Head of caudate nucleus (tissue), 42 donors: ENCODE measurements around the gene DNM2.
A peak's percentile ranks its signal among the peaks of the same experiment; 100 is the strongest.

Experiments
- DNase-seq, 42 donors: peaks; one replicate each; pipeline versions ENCODE4 v3.0.0 to v3.0.0-alpha.2; 2020 to 2021; ENCODE audit warnings: mixed read lengths in 7 of 42
- intact Hi-C: fragments of 100-400 bp; cut with DNase I; formaldehyde crosslinking; loops from one replicate; pipeline ENCODE4 v1.15.0; 2022

Gene DNM2

GRCh38 chr19:10717054-10717355, 874 bp upstream of the DNM2 start:
- DNase-seq: no peak
- intact Hi-C loops: loop anchor here (2.0 to 10.0 kb wide), 3 partner anchors 52 to 148 kb away; partner anchors contain the start of gene TMED1

- intact Hi-C loops: loop anchor here (10.0 kb wide), 2 partner anchors 116 to 146 kb away; partner anchors contain the start of gene TMED1
- peak in 36 of 42 donors; percentile 27 to 71 (median 56) for DNase-seq
Observed at GRCh38 chr19:10718205-10719196, 622 bp downstream of the DNM2 start.

- intact Hi-C loops: loop anchor here (10.0 kb wide), 2 partner anchors 115 to 145 kb away; partner anchors contain the start of gene TMED1
- DNase-seq: no peak
Observed at GRCh38 chr19:10719466-10719961, 1.6 kb downstream of the DNM2 start.

DNA sequence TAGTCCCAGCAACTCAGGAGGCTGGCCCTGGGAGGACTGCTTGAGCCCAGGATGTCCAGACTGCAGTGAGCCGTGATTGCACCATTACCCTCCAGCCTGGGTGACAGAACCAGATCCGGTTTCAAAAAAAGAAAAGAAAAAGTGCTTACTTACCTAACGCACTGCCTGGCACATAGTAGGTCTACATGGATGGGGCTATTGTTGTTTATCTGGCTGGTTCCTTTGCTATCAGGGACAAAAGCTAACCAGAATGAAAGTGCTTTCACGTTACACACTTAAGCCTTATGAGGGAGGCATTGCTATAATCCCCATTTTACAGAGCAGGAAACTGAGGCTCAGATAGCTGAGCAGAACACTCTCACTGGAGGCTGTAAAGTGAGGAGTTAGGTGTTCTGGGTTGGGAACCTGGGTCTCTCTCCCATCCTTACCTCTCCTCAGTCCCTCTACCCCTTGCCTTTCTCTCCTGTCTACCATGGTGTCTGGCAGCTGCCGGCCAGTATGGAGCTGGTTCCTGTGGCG, 2.8 kb downstream of the DNM2 start:
- intact Hi-C loops: no loop called here
- DNase-seq: no peak

GRCh38 chr19:10723591-10723990, 5.7 kb downstream of the DNM2 start:
- no peak for DNase-seq
- intact Hi-C loops: no loop called here

DNA sequence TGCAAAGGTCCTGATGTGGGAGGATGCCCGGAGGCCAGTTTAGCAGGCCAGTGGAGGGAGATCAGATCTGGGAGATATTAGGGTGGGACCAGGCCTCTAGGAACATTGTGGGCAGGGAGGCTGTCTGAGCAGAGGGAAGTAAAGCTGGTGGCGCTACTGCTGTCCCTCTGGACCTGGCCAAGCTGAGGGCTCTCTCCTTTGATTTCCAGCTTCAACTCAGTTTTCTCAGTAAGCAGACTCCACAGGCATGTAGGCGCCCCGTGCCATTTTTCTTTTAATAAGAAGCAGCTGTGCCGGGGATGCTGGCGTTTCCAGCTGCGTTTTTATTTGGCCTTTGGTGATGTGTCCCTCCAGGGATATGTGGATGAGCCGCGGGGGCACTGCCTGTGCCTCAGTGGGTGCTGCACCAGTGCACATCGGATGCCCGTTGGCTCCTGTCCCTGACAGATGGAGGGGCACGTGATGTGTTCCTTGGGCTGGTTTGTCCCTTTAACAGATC, 6.7 kb downstream of the DNM2 start:
- intact Hi-C loops: no loop called here
- DNase-seq: peak in 13 of 42 donors; percentile 22 to 72 (median 47)

DNA sequence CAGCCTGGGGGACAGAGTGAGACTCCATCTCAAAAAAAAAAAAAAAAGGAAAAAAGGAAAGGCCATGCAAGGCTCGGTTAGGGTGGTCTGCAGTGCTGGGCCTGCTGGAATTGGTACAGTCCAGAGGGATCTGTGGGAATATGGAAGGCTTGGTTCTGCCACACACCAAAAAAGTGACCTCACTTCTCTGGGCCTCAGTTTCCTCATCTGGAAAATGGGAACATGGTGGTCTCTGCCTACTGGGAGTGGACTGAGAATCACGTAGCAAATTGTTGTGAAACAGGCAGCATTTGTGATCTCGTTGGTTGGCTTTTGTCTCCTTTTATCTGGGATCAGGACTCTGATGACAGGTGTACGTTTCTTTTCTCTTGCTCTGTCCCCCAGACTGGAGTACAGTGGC, 7.5 kb downstream of the DNM2 start:
- no peak for DNase-seq
- intact Hi-C loops: no loop called here

- DNase-seq: no peak
- intact Hi-C loops: no loop called here
Observed at GRCh38 chr19:10726268-10726667, 8.4 kb downstream of the DNM2 start.

DNA sequence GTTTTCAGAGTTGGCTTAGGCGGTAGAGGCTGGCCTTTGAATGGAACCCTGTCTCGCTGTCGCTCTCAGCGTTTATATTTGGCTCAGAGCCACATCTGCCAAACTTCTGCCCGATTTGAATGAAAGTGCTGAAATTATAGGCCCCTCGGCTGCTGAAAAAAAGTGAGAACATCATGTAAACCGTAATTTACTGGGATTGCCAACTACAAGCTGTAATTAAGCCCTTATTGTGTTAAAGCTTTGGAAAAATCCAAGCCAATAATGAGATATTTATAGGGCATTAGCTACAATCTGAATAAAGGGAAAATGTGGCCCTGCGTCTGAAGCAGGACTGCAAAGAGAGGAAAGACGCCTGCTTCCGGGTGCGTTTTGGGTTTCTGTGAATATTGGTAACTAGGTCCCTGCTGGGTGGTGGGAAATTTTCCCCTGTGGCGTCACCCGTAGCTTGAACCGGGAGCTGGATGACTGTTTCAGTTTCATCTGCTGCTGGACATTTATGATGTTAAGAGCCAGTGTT, 9.9 kb downstream of the DNM2 start:
- intact Hi-C loops: no loop called here
- peak in 10 of 42 donors; percentile 30 to 74 (median 42) for DNase-seq

GRCh38 chr19:10729411-10729810, 11.5 kb downstream of the DNM2 start:
- DNase-seq: peak in 1 of 42 donors; percentile 13
- intact Hi-C loops: no loop called here

GRCh38 chr19:10730932-10731331, 13.1 kb downstream of the DNM2 start:
- peak in 35 of 42 donors; percentile 19 to 79 (median 54) for DNase-seq
- intact Hi-C loops: no loop called here

DNA sequence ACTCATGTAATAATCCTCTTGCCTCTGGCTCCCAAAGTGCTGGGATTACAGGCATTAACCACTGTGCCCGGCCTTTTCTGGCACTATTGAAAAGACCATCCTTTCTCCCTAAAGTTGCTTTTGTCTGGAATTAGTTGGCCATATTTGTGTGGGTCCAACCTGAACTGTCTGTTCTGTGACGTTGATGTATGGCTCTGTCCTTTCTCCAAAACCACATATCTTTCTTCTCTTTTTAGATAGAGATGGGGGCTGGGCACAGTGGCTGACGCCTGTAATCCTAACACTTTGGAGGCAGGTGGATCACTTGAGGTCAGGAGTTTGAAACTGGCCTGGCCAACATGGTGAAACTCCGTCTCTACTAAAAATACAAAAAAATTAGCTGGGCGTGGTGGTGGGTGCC, 17.9 kb downstream of the DNM2 start:
- no peak for DNase-seq
- intact Hi-C loops: no loop called here

GRCh38 chr19:10736189-10736588, 18.3 kb downstream of the DNM2 start:
- no peak for DNase-seq
- intact Hi-C loops: no loop called here

DNA sequence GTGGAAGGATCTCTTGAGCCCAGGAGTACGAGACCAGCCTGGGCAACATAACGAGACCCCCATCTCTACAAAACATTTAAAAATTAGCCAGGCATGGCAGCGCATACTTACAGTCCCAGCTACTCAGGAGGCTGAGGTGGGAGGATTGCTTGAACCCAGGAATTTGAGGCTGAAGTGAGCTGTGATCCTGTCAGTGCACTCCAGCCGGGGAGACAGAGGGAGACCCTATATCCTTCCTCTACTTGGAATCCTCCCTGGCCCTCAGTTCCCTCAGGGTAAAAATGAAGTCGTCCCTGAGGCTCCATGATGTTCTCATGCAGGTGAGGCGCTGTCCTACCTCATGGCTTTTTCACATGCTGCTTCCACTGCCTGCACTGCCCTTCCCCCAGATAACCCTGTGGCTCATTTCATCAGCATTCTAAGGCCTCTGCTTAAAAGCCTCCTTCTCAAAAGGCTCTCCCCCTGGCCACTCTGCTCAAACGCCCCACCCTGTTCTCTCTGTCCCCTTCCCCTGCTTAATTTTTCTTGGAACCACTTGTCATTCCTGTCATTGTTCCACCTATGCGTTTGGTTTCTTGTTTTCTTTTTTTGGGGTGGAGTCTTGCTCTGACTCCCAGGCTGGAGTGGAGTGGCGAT, 19.2 kb downstream of the DNM2 start:
- intact Hi-C loops: no loop called here
- no peak for DNase-seq

DNA sequence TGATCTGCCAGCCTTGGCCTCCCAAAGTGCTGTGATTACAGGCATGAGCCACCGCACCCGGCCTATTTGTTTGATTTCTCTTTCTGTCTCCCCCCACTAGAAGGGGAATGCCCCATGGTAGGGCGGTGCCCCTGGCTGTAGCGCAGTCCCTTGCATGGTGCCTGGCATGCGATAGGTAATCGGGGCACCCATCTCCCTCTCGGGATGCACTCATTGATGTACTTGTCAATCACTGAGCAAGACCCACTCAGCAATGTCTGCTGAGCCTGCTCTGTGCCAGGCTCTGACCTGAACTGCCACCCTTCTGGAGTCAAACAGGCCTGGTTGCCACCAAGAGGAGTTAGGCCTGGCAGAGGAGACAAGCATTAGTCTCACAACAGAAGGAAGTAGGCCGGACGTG, 19.8 kb downstream of the DNM2 start:
- no peak for DNase-seq
- intact Hi-C loops: no loop called here

DNA sequence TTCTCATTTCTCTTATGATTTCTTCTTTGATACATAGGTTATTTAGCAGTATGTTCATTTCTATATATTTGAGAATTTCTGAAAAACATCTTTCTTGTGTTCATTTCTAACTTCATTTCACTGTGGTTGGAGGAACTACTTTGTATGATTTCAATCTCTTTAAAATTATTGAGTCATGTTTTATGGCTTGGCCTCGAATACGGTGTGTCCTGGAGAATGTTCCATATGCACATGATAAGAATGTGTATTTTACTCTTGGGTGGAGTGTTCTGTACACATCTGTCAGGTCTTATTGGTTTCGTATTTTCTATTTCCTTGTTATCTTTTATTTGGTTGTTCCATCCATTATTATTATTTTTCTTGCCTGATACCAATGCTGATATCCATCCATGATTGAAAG, 22.9 kb downstream of the DNM2 start:
- intact Hi-C loops: no loop called here

DNA sequence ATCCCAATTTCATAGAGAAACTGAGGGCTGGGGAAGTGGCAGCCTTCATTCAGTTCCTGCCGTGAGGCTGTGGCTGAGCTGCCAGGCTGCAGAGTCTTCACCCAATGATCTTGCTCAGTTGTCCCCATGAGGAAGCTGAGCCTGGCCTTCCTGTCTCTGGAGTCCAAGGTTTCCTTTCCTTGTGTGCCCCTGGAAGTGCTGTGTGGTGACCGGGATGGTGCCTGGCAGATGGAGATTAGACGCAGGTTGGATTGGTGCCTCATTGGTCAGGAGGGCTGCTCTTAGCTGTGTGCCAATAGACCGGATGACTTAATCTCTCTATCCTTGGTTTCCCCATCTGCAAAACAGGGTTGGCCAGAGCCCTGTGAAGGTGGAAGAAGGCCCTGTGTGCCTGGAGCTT, 24.6 kb downstream of the DNM2 start:
- no peak for DNase-seq
- intact Hi-C loops: no loop called here

More for the DNA sequence above, 22.9 kb downstream of the DNM2 start:
- DNase-seq: no peak

DNA sequence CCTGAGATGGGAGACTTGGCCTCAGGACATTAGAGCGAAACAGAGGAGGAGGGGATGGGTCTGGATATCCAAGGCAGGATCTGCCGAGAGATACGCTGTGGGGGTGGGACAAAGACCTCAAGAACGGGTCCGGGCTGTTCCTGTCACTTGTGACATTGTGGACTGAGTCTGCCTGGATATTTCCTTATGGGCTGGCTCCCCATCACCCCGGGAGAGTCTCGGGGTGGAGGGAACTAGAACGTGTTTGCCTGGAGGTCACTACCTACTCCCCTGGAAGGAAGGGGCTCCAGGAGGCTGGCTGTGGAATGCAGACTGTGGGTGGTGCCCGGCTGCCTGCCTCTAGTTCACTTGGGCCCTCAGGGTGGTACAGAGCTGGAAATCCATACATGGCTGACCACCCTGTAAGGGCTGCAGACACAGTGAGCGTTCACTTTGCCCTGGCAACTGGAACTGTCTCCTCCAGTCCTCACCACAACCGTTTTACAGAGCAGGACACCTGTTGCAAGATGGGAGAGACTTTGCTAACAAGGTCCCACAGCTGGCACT, 26.4 kb downstream of the DNM2 start:
- intact Hi-C loops: no loop called here
- DNase-seq: no peak

- intact Hi-C loops: no loop called here
- DNase-seq: no peak
Observed at GRCh38 chr19:10744801-10745293, 27.0 kb downstream of the DNM2 start.
